ENCODE results near the gene ALK.

Gene ALK

GRCh38 chr2:29628108-29628745 is 293.2 kb downstream of the ALK start (continued):
- no peak for TF ChIP-seq ZNF335 (tag by site-specific recombination; conservative IDR thresholded peaks at IDR 0.05)
- no peak for TF ChIP-seq ZNF398 (tag by site-specific recombination; IDR thresholded peaks at IDR 0.05)

DNA sequence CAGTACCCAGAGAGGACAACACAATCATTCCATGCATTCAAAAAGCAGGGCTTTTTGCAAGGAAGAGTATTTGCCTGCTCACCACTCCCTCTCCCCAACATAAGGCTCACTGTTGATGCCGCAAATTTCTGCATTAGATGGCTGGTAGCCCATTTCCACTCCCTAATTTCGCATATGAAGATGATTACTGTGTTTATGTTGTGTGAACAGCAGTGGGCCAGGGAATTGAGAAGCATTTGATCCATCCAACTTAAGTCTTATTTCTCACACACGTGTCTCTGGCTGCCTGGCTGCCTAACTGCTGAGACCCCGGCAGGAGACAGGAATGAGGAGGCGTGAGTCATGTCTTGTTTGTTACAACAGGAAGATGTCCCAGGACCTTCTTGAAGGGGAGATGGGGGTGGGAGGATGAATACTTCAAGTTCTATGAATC is 294.1 kb downstream of the ALK start:
- no peak overlapping the region for H3K27ac ChIP-seq (ENCODE audit: extremely low read depth, low read depth, low read length)
- no peaks in the 10 kb centered on the region for H3K9me3 ChIP-seq (ENCODE audit: control insufficient read depth, insufficient read depth, low read depth, low read length)
- no peak overlapping the region for H3K4me3 ChIP-seq (ENCODE audit: low read depth, low read length)
- ChIA-PET POLR2A (no interaction called here), CTCF (no interaction called here)
- H3K4me1 ChIP-seq (ENCODE audit: control insufficient read depth, insufficient read depth, low read length), result no peaks in the 10 kb centered on the region
- TF ChIP-seq ZNF112 (tag by site-specific recombination; IDR thresholded peaks at IDR 0.05) (no peak), ZNF777 (tag by site-specific recombination; IDR thresholded peaks at IDR 0.05; ENCODE audit: borderline replicate concordance) (no peak), ZNF221 (tag by site-specific recombination; IDR thresholded peaks at IDR 0.05; ENCODE audit: borderline replicate concordance) (no peak), BCL11A (tag by site-specific recombination; IDR thresholded peaks at IDR 0.05; ENCODE audit: low read depth) (no peak), ZBTB26 (tag by site-specific recombination; optimal IDR thresholded peaks at IDR 0.05) (no peak), ZNF48 (tag by site-specific recombination; IDR thresholded peaks at IDR 0.05) (no peak), ZNF704 (tag by site-specific recombination; IDR thresholded peaks at IDR 0.05) (no peak), ZNF596 (tag by site-specific recombination; IDR thresholded peaks at IDR 0.05) (no peak), KLF9 (tag by site-specific recombination; IDR thresholded peaks at IDR 0.05; ENCODE audit: low read depth) (no peak), ZNF610 (tag by site-specific recombination; IDR thresholded peaks at IDR 0.05; ENCODE audit: borderline replicate concordance) (no peak), ZNF169 (tag by site-specific recombination; IDR thresholded peaks at IDR 0.05) (no peak), ZNF530 (tag by site-specific recombination; IDR thresholded peaks at IDR 0.05; ENCODE audit: low read depth) (no peak), SALL2 (tag by site-specific recombination; IDR thresholded peaks at IDR 0.05; ENCODE audit: borderline replicate concordance) (no peak), ZBTB8A (tag by site-specific recombination; IDR thresholded peaks at IDR 0.05) (no peak)
- TF ChIP-seq, protein P1, sequence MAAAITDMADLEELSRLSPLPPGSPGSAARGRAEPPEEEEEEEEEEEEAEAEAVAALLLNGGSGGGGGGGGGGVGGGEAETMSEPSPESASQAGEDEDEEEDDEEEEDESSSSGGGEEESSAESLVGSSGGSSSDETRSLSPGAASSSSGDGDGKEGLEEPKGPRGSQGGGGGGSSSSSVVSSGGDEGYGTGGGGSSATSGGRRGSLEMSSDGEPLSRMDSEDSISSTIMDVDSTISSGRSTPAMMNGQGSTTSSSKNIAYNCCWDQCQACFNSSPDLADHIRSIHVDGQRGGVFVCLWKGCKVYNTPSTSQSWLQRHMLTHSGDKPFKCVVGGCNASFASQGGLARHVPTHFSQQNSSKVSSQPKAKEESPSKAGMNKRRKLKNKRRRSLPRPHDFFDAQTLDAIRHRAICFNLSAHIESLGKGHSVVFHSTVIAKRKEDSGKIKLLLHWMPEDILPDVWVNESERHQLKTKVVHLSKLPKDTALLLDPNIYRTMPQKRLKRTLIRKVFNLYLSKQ (tag by site-specific recombination; IDR thresholded peaks at IDR 0.05; ENCODE audit: borderline replicate concordance), result no peak
- TF ChIP-seq, protein P2, sequence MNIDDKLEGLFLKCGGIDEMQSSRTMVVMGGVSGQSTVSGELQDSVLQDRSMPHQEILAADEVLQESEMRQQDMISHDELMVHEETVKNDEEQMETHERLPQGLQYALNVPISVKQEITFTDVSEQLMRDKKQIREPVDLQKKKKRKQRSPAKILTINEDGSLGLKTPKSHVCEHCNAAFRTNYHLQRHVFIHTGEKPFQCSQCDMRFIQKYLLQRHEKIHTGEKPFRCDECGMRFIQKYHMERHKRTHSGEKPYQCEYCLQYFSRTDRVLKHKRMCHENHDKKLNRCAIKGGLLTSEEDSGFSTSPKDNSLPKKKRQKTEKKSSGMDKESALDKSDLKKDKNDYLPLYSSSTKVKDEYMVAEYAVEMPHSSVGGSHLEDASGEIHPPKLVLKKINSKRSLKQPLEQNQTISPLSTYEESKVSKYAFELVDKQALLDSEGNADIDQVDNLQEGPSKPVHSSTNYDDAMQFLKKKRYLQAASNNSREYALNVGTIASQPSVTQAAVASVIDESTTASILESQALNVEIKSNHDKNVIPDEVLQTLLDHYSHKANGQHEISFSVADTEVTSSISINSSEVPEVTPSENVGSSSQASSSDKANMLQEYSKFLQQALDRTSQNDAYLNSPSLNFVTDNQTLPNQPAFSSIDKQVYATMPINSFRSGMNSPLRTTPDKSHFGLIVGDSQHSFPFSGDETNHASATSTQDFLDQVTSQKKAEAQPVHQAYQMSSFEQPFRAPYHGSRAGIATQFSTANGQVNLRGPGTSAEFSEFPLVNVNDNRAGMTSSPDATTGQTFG (tag by site-specific recombination; IDR thresholded peaks at IDR 0.05; ENCODE audit: borderline replicate concordance), result no peak
- no peaks in the 10 kb centered on the region for H3K36me3 ChIP-seq (ENCODE audit: control insufficient read depth in 2 of 2, insufficient read depth in 1 of 2, low read length in 2 of 2)

All from HEK293 (cell line).